COLO829 (cell line): ENCODE data around the gene INVS.
"Not testable (repeated sequence)": the region's sequence is repeated elsewhere in the genome, so short reads cannot be mapped to it uniquely, and the experiment has no call there.

Experiments
- DNase-seq: peaks from one replicate; pipeline ENCODE4 v3.0.0; 2012; ENCODE audit warnings: low spot score

Gene INVS

DNA sequence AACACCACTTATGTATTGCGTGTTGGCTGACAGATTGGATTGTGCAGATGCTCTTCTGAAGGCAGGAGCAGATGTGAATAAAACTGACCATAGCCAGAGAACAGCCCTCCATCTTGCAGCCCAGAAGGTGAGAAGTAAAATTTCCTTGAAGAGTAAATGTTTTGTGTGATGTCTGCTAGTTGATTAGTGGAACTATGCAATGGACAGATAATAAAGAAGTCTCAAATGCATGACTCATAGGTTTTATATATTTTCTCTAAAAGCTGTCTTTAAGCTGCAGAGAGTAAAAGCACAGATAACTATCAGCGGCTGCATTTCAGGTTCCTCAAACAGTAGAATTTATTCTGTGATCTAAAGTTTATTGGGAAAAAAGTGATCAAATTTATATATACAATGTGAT lies 27.4 kb downstream of the INVS start:
- no peak for DNase-seq

DNA sequence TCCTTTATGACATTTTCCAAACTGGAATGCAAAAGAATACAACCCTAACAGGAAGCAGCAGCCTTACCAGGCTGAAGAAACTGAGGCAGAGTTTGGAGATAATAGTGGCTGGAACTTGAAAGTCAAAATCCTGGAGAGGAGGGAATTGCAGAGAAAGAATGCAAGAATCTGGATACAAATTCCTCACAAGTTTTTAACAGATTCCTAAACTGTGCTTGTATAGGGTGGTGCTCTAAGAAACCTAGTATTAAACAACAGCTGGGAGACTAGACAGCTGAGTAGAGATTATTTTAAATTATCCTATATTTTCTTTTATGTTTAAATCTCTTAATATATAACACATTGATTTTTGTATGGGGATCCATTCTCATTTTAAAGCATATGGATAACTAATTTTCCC lies 30.7 kb downstream of the INVS start:
- no peak for DNase-seq

- DNase-seq, result no peak
Measured at GRCh38 chr9:100131216-100131615, 32.2 kb downstream of the INVS start.

- DNase-seq, result no peak
Measured at GRCh38 chr9:100131875-100132430, 32.9 kb downstream of the INVS start.

DNA sequence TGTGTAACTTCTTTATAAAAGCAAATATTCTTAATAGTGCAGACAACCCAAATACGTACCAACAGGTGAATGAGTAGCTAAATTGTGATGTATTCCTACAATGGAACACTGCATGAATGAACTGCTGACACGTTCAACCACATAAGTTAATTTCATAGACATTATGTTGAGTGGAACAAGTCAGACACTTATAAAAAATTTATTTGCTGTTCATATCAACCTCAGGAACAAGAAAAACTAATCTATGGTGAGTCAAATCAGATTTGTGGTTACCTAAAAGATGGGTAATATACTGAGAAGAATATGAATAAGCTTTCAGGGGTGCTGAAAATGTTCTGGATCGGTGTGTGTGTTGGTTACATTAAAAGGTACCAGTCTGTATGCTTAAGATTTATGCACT lies 35.7 kb downstream of the INVS start:
- DNase-seq, result no peak

GRCh38 chr9:100136799-100137198 lies 37.8 kb downstream of the INVS start:
- DNase-seq, result not testable (repeated sequence)

DNA sequence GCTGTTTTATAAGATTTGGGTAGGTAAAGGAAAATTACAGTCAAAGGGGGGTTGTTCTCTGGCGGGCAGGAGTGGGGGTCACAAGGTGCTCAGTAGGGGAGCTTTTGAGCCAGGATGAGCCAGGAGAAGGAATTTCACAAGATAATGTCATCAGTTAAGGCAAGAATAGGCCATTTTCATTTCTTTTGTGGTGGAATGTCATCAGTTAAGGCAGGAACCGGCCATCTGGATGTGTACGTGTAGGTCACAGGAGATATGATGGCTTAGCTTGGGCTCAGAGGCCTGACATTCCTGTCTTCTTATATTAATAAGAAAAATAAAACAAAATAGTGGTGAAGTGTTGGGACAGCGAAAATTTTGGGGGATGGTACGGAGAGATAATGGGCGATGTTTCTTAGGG lies 41.3 kb downstream of the INVS start:
- not testable (repeated sequence) for DNase-seq

DNA sequence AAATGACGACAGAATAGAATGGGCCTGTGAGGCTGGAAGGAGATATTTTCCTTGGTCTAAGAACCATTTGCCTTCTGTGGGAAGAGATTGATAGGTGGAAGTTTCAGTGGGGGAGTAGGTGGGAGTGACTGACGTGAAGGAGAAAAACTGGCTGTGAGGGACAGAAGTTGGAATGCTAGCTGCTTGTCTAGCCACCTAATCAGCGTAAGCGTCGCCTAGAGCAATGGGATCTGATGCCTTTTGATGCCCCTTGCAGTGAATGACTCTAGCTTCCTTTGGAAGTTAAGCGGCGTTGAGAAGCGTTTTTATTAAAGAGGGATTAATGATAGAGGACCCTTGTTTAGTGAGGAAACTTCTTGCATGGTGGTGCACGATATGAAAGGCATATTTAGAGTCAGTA lies 42.8 kb downstream of the INVS start:
- not testable (repeated sequence) for DNase-seq

- DNase-seq, result not testable (repeated sequence)
Measured at GRCh38 chr9:100145167-100145934, 46.3 kb downstream of the INVS start.

DNA sequence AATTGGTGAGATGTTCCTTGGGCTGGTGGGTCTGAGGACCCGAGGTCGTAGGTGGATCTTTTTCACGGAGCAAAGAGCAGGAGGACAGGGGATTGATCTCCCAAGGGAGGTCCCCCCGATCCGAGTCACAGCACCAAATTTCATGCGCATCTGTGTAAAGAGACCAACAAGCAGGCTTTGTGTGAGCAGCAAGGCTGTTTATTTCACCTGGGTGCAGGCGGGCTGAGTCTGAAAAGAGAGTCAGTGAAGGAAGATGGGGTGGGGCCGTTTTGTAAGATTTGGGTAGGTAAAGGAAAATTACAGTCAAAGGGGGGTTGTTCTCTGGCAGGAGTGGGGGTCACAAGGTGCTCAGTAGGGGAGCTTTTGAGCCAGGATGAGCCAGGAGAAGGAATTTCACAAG lies 46.9 kb downstream of the INVS start:
- DNase-seq, result not testable (repeated sequence)

DNA sequence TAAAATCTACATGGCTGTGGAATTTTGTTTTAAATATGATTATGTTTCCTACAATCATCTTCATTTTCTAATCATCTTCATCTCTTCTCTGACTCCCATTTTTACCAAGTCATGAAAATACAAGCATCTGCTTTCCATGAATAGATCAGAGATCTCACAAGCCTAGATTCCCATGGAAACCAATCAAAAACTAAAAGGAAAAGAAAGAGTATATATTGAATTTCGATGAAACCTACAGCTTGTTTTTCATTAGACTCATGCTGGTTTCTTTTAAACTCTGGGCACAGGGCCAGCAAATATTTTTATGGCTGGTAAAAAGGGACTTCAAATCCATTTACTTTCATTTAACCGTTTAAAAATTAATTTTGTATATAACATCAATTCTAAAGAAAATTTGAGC lies 51.2 kb downstream of the INVS start:
- no peak for DNase-seq

- DNase-seq, result no peak
Measured at GRCh38 chr9:100160021-100160420, 61.0 kb downstream of the INVS start.

DNA sequence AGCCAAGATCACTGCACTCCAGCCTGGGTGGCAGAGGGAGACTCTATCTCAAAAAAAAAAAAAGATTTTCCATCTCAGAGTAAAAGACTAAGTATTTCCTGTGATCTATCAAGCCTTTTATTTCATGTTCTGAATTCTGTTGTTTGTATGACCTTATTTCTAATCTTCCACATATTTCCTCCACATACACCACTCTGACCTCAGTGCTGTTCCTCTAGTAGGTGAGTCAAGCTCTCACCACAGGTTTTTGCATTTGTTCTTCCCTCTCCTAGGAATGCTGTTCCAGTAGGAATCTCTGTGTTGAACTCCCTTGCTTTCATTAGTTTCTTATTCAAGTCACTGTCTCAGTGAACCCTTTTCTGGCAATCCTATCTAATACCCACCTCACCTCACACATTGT lies 68.1 kb downstream of the INVS start:
- DNase-seq, result no peak

DNA sequence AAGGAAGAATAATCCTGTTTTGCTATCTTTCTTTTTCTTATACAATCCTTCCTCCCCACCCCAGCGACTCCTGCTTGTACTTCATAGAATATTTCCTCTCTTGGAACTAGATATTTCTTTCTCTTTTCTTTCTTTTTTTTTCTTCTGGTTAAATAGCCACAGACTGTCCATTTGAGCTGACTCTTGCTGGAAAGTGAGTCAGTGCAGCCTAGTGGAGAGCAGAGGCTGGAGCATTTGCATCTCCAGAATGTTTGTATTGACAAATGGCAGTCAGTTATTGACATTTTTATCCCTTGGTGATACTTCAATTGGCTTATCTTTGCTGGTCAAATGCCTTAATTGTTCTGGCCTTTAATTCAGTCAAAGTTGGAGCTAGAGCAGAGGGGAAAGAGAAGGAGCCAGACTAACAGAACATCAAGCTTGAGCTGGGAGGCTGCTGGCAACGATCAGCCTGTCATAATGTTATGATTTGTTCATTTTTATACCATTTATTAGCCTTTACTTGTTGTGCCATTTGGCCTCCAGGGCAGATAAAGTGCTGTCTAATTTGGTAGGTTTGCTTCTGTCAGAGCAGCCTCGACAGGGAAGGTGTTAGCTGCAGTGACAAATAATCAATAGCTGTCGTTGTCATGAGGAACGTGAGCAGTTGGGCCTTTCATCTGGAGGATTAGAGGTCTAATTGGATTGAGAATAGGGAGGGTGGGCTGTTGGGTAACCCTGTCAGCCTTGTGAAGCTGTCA lies 69.0 kb downstream of the INVS start:
- no peak for DNase-seq

GRCh38 chr9:100170085-100170484 lies 71.0 kb downstream of the INVS start:
- no peak for DNase-seq

- DNase-seq, result no peak
Measured at GRCh38 chr9:100170556-100170955, 71.5 kb downstream of the INVS start.

GRCh38 chr9:100186356-100186755 lies 87.3 kb downstream of the INVS start:
- DNase-seq, result no peak

GRCh38 chr9:100190339-100190738 lies 91.3 kb downstream of the INVS start:
- DNase-seq, result no peak

DNA sequence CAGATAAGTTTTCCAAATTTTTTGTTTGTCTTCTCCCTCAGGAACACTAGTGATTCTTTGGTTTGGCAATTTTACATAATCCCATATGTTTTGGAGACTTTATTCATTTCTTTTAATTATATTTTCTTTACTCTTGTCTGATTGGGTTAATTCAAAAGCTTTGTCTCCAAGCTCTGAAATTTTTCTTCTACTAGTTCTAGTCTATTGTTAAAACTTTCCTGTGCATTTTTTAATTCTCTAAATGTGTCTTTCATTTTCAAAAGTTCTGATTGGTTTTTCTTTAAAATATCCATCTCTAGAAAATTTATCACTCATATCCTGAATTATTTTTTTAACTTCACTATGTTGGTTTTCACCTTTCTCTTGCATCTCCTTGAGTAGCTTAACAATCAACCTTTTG lies 92.2 kb downstream of the INVS start:
- DNase-seq, result no peak

GRCh38 chr9:100193078-100193477 lies 94.0 kb downstream of the INVS start:
- no peak for DNase-seq

- no peak for DNase-seq
Measured at GRCh38 chr9:100196215-100196614, 97.2 kb downstream of the INVS start.

DNA sequence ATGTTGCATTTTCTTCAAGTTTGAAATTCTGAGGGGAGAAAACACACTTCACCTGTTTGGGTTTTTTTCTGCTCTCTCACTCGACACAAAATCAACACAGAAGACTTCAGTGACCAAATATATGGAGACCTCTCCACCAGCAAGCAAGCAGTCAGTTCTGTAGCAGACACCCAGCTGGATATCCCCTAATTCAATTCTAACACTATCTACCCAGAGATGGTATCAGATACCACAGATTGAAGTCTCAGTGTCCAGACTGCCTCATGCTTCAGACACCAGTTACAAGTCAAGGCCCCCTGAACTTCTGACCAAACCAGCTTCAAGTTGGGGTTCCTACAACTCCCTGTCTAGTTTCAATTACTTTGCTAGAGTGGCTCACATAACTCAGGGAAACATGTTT lies 97.8 kb downstream of the INVS start:
- no peak for DNase-seq

DNA sequence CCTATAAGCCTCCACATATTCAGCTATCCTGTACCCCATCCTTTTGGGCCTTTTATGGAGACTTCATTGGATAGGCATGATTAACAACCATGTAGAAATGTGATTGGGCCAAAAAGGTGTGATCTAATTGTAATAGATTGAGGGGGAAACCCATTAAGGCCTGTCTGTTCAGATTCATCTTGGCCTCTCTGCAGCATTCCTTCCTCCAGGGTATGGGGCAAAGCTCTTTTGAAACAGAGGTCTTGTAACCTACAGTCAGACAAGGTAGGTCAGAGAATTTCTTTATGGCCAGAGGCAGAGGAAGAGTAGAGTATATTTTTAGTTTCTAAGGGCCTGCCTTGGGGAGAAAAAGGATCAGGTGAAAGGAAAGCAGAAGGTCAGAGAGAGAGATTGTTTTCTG lies 98.5 kb downstream of the INVS start:
- no peak for DNase-seq
